CD4-positive, alpha-beta memory T cell (primary cell): ENCODE results near the gene SNORC. TPM values are rescaled to one million over a fixed set of nuclear protein-coding genes. Genes with fewer than 3 reads are reported as not detected.

Source experiments
- CTCF ChIA-PET: fragments of 350-600 bp; sonication (Branson Sonifier 250); formaldehyde crosslinking; loops from one replicate; lab custom pipeline; 2021; ENCODE audit warnings: inconsistent platforms; ENCODE audit not compliant: partially characterized antibody; lab: Charles Lee
- POLR2A ChIA-PET: fragments of 350-600 bp; sonication (Branson Sonifier 250); formaldehyde crosslinking; loops from one replicate; lab custom pipeline; 2021; ENCODE audit not compliant: partially characterized antibody; lab: Charles Lee
- DNase-seq, 5 donors: peaks; one replicate each; pipeline versions ENCODE4 v3.0.0 to v3.0.0-alpha.2; 2020 to 2022; ENCODE audit warnings: mixed read lengths in 1 of 5
- H3K27ac ChIP-seq: one replicate; pipeline ENCODE4 v1.7.0; 2013; ENCODE audit warnings: low read depth, low read length
- H3K27me3 ChIP-seq: 2 replicates; pipeline ENCODE4 v1.7.0; 2013; ENCODE audit warnings: mild to moderate bottlenecking, low read length, moderate library complexity; ENCODE audit not compliant: insufficient read depth
- H3K36me3 ChIP-seq: 2 replicates; pipeline ENCODE4 v1.7.0; 2013; ENCODE audit warnings: mild to moderate bottlenecking, low read length, moderate library complexity; ENCODE audit not compliant: insufficient read depth
- H3K4me1 ChIP-seq: 2 replicates; pipeline ENCODE4 v1.7.0; 2013; ENCODE audit warnings: mild to moderate bottlenecking, low read length, moderate library complexity; ENCODE audit not compliant: insufficient read depth
- H3K4me3 ChIP-seq, 2 donors: one replicate each; pipeline ENCODE4 v1.7.0; 2013; ENCODE audit warnings: low read length in 2 of 2, mild to moderate bottlenecking in 1 of 2
- H3K9me3 ChIP-seq, 2 donors: one replicate each; pipeline ENCODE4 v1.7.0; 2013; ENCODE audit warnings: low read length in 2 of 2, control low read depth in 1 of 2; ENCODE audit not compliant: control insufficient read depth in 1 of 2
- H3K27ac Mint-ChIP-seq, 7 donors: one replicate each; pipeline ENCODE4 v1.8.0; 2020 to 2021; ENCODE audit warnings: mixed read lengths in 7 of 7, mild to moderate bottlenecking in 6 of 7, inconsistent platforms in 3 of 7, moderate library complexity in 3 of 7
- H3K27me3 Mint-ChIP-seq, 2 donors: one replicate each; pipeline ENCODE4 v1.8.0; 2020 to 2021; ENCODE audit warnings: mixed read lengths in 2 of 2
- H3K36me3 Mint-ChIP-seq, 2 donors: one replicate each; pipeline ENCODE4 v1.8.0; 2020 to 2021; ENCODE audit warnings: mixed read lengths in 2 of 2, inconsistent platforms in 1 of 2, mild to moderate bottlenecking in 1 of 2
- H3K4me1 Mint-ChIP-seq, 4 donors: one replicate each; pipeline ENCODE4 v1.8.0; 2020 to 2021; ENCODE audit warnings: mixed read lengths in 4 of 4, mild to moderate bottlenecking in 1 of 4
- H3K4me3 Mint-ChIP-seq, 8 donors: one replicate each; pipeline ENCODE4 v1.8.0; 2020 to 2021; ENCODE audit warnings: mixed read lengths in 8 of 8, mild to moderate bottlenecking in 7 of 8, moderate library complexity in 6 of 8, inconsistent platforms in 3 of 8
- H3K9me3 Mint-ChIP-seq, 8 donors: one replicate each; pipeline ENCODE4 v1.8.0; 2020 to 2021; ENCODE audit warnings: mixed read lengths in 8 of 8, mild to moderate bottlenecking in 5 of 8, inconsistent platforms in 3 of 8, moderate library complexity in 1 of 8
- intact Hi-C: fragments of 100-400 bp; cut with micrococcal nuclease; formaldehyde crosslinking; loops from one replicate; pipeline ENCODE4 v1.15.1; 2023
- polyA plus RNA-seq, 2 donors: library from polyadenylated mRNA; unstranded; fragments of 300-500 nt; fragmentation: Illumina TruSeq; gene quantifications; one replicate each; pipeline ENCODE4 v1.2.3, GENCODE V29; 2021
- total RNA-seq, 2 experiments: library from RNA; stranded (reverse); gene quantifications; one replicate each; pipeline ENCODE4 v1.2.3, GENCODE V29; 2021

Gene SNORC
- total and polyA plus RNA-seq, 4 experiments from 2014 or later: 0.14 to 1.5 (median 1.4) TPM; not detected in 1

DNA sequence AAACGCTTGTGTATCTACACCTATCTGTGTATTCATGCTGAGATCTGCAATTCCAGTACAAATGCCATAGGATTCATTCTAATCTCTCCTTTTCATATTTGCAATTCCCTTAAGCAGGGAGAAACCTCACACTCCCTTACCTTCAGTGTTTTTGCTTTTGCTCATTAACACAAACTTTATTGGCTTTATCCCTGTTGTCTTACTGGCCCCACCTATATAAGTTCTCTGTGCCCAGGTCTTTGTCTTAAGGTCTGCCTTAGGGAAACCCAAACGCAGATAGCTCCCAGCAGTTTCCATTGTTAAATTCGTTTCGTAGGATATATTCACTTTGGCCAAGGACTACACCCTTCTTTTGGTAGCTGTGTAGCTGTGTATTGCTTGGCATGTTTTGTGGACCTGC is 4.0 kb upstream of the SNORC start:
- H3K36me3 Mint-ChIP-seq: peaks cover 4 to 6% of the 10 kb centered on the region in 2 donors
- peaks cover 0 to 3% (median 0%) of the 10 kb centered on the region in 4 donors for H3K4me1 Mint-ChIP-seq
- Histone ChIP-seq H3K9me3 (no peaks in the 10 kb centered on the region), H3K4me3 (no peak overlapping the region), H3K4me1 (no peaks in the 10 kb centered on the region), H3K27me3 (no peaks in the 10 kb centered on the region), H3K36me3 (no peaks in the 10 kb centered on the region), H3K27ac (no peak overlapping the region)
- no peaks in the 10 kb centered on the region for H3K9me3 Mint-ChIP-seq
- ChIA-PET CTCF (no interaction called here), POLR2A (no interaction called here)
- H3K27ac Mint-ChIP-seq: no peak overlapping the region
- intact Hi-C loops: no loop called here
- no peak for DNase-seq
- no peaks in the 10 kb centered on the region for H3K27me3 Mint-ChIP-seq
- no peak overlapping the region for H3K4me3 Mint-ChIP-seq

DNA sequence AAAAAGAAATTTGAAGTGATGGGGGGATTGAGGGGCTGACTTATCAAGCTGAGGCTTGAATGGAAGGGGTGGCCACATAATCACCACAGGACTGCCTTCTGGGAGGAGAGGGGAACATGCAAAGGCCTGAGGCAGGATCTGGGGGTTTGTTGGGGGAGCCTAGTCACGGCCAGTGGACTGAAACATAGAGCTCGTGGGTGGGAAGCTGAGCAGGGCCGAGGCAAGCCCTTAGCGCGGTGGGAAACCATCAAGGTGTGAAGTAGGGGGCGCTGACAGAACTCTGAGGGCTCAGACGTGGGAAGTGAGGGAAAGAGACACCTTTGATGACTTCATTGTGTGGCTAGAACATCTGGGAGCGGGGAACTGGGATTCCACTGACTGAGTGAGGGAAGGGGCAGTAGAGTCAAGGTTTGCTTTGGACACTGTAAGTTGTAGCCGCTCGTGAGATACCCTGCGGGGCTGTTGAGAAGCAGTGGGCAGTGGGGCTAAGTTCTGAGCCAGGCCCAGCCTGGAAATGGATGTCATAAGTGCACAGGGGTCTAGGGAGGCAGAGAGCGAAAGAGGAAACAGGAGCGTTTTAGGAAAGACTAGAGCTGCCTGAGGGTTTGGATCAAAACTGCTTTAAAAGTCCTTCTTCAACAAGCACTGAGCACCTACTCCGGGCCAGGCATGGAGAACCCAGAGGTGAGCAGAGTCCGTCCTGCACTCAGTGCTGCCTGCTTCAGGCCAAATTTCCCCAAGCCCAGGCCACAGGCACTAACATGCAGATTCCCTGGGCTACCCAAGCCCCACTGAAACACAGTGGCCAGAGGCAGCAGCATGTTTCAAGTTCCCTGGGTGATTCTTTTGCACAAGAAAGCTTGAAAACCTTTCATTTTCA is 686 bp upstream of the SNORC start:
- Mint-ChIP-seq H3K9me3 (no peaks in the 10 kb centered on the region), H3K4me1 (no peaks in the 10 kb centered on the region), H3K36me3 (peaks cover 0 to 3% of the 10 kb centered on the region in 2 donors), H3K4me3 (no peak overlapping the region), H3K27me3 (peaks cover 0 to 3% of the 10 kb centered on the region in 2 donors), H3K27ac (no peak overlapping the region)
- no peaks in the 10 kb centered on the region for H3K4me1 ChIP-seq
- POLR2A ChIA-PET: no interaction called here
- H3K4me3 ChIP-seq: no peak overlapping the region
- CTCF ChIA-PET: no interaction called here
- no peaks in the 10 kb centered on the region for H3K9me3 ChIP-seq
- DNase-seq: no peak
- intact Hi-C loops: no loop called here
- no peaks in the 10 kb centered on the region for H3K36me3 ChIP-seq
- H3K27ac ChIP-seq: no peak overlapping the region
- H3K27me3 ChIP-seq: no peaks in the 10 kb centered on the region

- H3K4me3 Mint-ChIP-seq: no peak overlapping the region
- H3K4me1 Mint-ChIP-seq: peaks cover 2 to 9% (median 6%) of the 10 kb centered on the region in 4 donors
- H3K4me1 ChIP-seq: peaks cover 6% of the 10 kb centered on the region
- peak overlapping the region in 1 of 7 donors; percentile 56 for H3K27ac Mint-ChIP-seq
- H3K9me3 ChIP-seq: no peaks in the 10 kb centered on the region
- H3K4me3 ChIP-seq: no peak overlapping the region
- no peak for DNase-seq
- intact Hi-C loops: no loop called here
- H3K36me3 ChIP-seq: no peaks in the 10 kb centered on the region
- peaks cover 0 to 3% of the 10 kb centered on the region in 2 donors for H3K36me3 Mint-ChIP-seq
- peaks cover 4% of the 10 kb centered on the region for H3K27me3 ChIP-seq
- H3K27ac ChIP-seq: no peak overlapping the region
- peaks cover 11 to 13% of the 10 kb centered on the region in 2 donors for H3K27me3 Mint-ChIP-seq
- no peaks in the 10 kb centered on the region for H3K9me3 Mint-ChIP-seq
- CTCF ChIA-PET: interaction anchor here (0.9 to 1.2 kb wide), 2 partner anchors 16 to 388 kb away, joined by 3 read pairs; no protein-coding TSS in a partner anchor
- POLR2A ChIA-PET: no interaction called here
Measured at GRCh38 chr2:232870766-232871371, 805 bp downstream of the SNORC start.

DNA sequence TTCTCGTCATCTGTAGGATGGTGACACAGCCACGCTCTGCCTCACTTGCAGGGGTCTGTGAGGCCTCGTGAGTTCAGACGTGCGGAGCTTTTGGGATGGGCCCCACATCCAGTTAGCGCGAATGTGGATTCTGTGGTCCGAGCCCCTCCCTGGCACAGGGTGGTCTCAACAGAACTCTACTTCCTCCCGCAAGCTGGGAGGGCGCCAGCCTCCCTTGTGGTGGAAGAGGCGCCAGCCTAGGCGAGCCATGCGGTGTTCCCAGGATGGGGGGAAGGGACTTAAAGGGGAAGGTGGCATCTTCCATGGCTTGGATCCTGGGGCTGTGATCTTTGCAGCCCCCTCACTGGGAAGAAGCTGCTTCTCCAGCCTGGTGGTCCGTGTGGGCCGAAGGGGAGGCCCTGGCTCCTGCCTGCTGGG is 1.4 kb downstream of the SNORC start:
- H3K9me3 Mint-ChIP-seq: no peaks in the 10 kb centered on the region
- peaks cover 2 to 9% (median 6%) of the 10 kb centered on the region in 4 donors for H3K4me1 Mint-ChIP-seq
- H3K27ac ChIP-seq: no peak overlapping the region
- peaks cover 7% of the 10 kb centered on the region for H3K4me1 ChIP-seq
- no peak overlapping the region for H3K4me3 Mint-ChIP-seq
- POLR2A ChIA-PET: no interaction called here
- no peak overlapping the region for H3K4me3 ChIP-seq
- intact Hi-C loops: no loop called here
- peaks cover 4% of the 10 kb centered on the region for H3K27me3 ChIP-seq
- H3K27ac Mint-ChIP-seq: no peak overlapping the region
- H3K9me3 ChIP-seq: no peaks in the 10 kb centered on the region
- no peaks in the 10 kb centered on the region for H3K36me3 ChIP-seq
- peaks cover 0 to 3% of the 10 kb centered on the region in 2 donors for H3K36me3 Mint-ChIP-seq
- DNase-seq: no peak
- H3K27me3 Mint-ChIP-seq: peaks cover 11 to 13% of the 10 kb centered on the region in 2 donors
- CTCF ChIA-PET: interaction anchor here (0.9 to 1.2 kb wide), 2 partner anchors 17 to 388 kb away, joined by 3 read pairs; no protein-coding TSS in a partner anchor

- Mint-ChIP-seq H3K27me3 (peaks cover 11 to 13% of the 10 kb centered on the region in 2 donors), H3K36me3 (peaks cover 0 to 3% of the 10 kb centered on the region in 2 donors), H3K27ac (peak overlapping the region in 1 of 7 donors; percentile 43), H3K4me1 (peaks cover 2 to 9% (median 6%) of the 10 kb centered on the region in 4 donors), H3K9me3 (no peaks in the 10 kb centered on the region), H3K4me3 (no peak overlapping the region)
- ChIA-PET POLR2A (no interaction called here), CTCF (interaction anchor here (1.2 kb wide), 1 partner anchor 17 kb away, joined by 3 read pairs; no protein-coding TSS in a partner anchor)
- H3K36me3 ChIP-seq: no peaks in the 10 kb centered on the region
- H3K27ac ChIP-seq: no peak overlapping the region
- no peaks in the 10 kb centered on the region for H3K9me3 ChIP-seq
- intact Hi-C loops: no loop called here
- DNase-seq: no peak
- H3K4me1 ChIP-seq: peaks cover 7% of the 10 kb centered on the region
- H3K4me3 ChIP-seq: no peak overlapping the region
- H3K27me3 ChIP-seq: peaks cover 4% of the 10 kb centered on the region
Measured at GRCh38 chr2:232871835-232872736, 2.0 kb downstream of the SNORC start.

DNA sequence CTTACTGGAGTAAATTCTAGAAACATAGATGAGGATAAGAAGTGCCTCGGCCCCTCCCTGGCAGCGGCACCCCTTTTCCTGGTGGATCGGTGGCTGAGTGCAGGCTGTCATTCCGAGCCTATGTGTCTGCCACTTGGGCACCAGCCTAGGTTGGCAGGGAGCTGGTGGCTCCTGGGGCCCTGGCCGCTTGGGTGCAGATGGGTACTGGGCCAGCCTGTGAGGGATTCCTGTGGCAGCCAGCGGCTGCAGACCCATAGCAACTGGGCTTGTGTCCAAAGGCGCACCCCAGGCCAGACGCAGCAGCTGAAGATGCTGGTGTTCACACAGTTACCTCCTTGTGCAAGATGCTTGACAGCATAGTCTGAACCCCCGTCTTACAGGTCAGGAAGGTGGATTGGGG is 2.8 kb downstream of the SNORC start:
- H3K4me3 Mint-ChIP-seq: no peak overlapping the region
- no peaks in the 10 kb centered on the region for H3K9me3 ChIP-seq
- CTCF ChIA-PET: no interaction called here
- peaks cover 2 to 13% (median 7%) of the 10 kb centered on the region in 4 donors for H3K4me1 Mint-ChIP-seq
- H3K36me3 Mint-ChIP-seq: peaks cover 0 to 3% of the 10 kb centered on the region in 2 donors
- H3K27ac Mint-ChIP-seq: peak overlapping the region in 1 of 7 donors; percentile 43
- H3K27ac ChIP-seq: no peak overlapping the region
- peaks cover 7% of the 10 kb centered on the region for H3K4me1 ChIP-seq
- POLR2A ChIA-PET: no interaction called here
- peaks cover 13% of the 10 kb centered on the region in 2 donors for H3K27me3 Mint-ChIP-seq
- no peaks in the 10 kb centered on the region for H3K36me3 ChIP-seq
- intact Hi-C loops: no loop called here
- DNase-seq: no peak
- peaks cover 4% of the 10 kb centered on the region for H3K27me3 ChIP-seq
- H3K4me3 ChIP-seq: no peak overlapping the region
- peaks cover 0 to 2% (median 0%) of the 10 kb centered on the region in 8 donors for H3K9me3 Mint-ChIP-seq
